Breast epithelium (tissue), 3 donors: ENCODE data around the gene BCCIP.

Source experiments
- CTCF ChIP-seq, 3 donors: fragments of 450-650 bp; IDR thresholded peaks; one replicate each; pipeline ENCODE4 v1.5.1; 2016 to 2017; ENCODE audit warnings: antibody characterized with exemption in 3 of 3, mild to moderate bottlenecking in 3 of 3, moderate library complexity in 3 of 3
- POLR2A ChIP-seq: fragments of 450-650 bp; IDR thresholded peaks from one replicate; pipeline ENCODE4 v1.6.1; 2016; ENCODE audit warnings: antibody characterized with exemption, mild to moderate bottlenecking, moderate library complexity
- POLR2AphosphoS5 ChIP-seq, 3 donors: sonication (generic); formaldehyde crosslinking; IDR thresholded peaks; one replicate each; pipeline ENCODE4 v1.6.1; 2017; ENCODE audit warnings: antibody characterized with exemption in 3 of 3

- TF ChIP-seq CTCF (IDR thresholded peaks at IDR 0.05): no peak
- TF ChIP-seq POLR2AphosphoS5 (IDR thresholded peaks at IDR 0.05): no peak
- no peak for TF ChIP-seq POLR2A
Measured at GRCh38 chr10:125882596-125882995, 59.2 kb downstream of the BCCIP start.
